GM23338 (cell line): ENCODE results near the gene DOCK1. TPM values are rescaled to one million over a fixed set of nuclear protein-coding genes. Genes with fewer than 3 reads are reported as not detected.

Source experiments
- ATAC-seq: fragments of 200-7000 bp; cut with Tn5 transposase; 3 replicates; pipeline ENCODE4 v1.9.1; 2020
- DNase-seq: peaks from one replicate; pipeline ENCODE4 v3.0.0-alpha.2; 2015; ENCODE audit warnings: low spot score
- H2AFZ ChIP-seq: fragments of 200-600 bp; sonication (generic); 2 replicates; pipeline ENCODE4 v1.8.0; 2016; ENCODE audit warnings: antibody characterized with exemption, mild to moderate bottlenecking, moderate library complexity
- H3F3A ChIP-seq: fragments of 200-600 bp; sonication (generic); replicated peaks from 2 replicates; pipeline ENCODE4 v1.8.0; 2017; ENCODE audit warnings: antibody characterized with exemption, mixed run types, low read depth
- H3K27ac ChIP-seq: fragments of 200-600 bp; sonication (generic); 2 replicates; pipeline ENCODE4 v1.6.1; 2016; ENCODE audit warnings: low read depth
- H3K27me3 ChIP-seq: fragments of 200-600 bp; sonication (generic); 2 replicates; pipeline ENCODE4 v1.8.0; 2016; ENCODE audit warnings: mild to moderate bottlenecking, mixed run types, moderate library complexity; ENCODE audit not compliant: insufficient read depth
- H3K36me3 ChIP-seq: fragments of 200-600 bp; sonication (generic); 2 replicates; pipeline ENCODE4 v1.8.0; 2016; ENCODE audit warnings: mild to moderate bottlenecking; ENCODE audit not compliant: insufficient read depth
- H3K4me1 ChIP-seq: fragments of 200-600 bp; sonication (generic); 2 replicates; pipeline ENCODE4 v1.8.0; 2016; ENCODE audit warnings: mild to moderate bottlenecking, moderate library complexity; ENCODE audit not compliant: insufficient read depth
- H3K4me2 ChIP-seq: fragments of 200-600 bp; sonication (generic); 2 replicates; pipeline ENCODE4 v1.7.1; 2017; ENCODE audit warnings: mixed run types
- H3K4me3 ChIP-seq: fragments of 200-600 bp; sonication (generic); 2 replicates; pipeline ENCODE4 v1.6.1; 2016; ENCODE audit warnings: mixed run types
- H3K79me2 ChIP-seq: fragments of 200-600 bp; sonication (generic); replicated peaks from 2 replicates; pipeline ENCODE4 v1.8.0; 2017; ENCODE audit warnings: mild to moderate bottlenecking; ENCODE audit not compliant: insufficient read depth
- H3K9me2 ChIP-seq: fragments of 200-600 bp; sonication (generic); 2 replicates; pipeline ENCODE4 v1.8.0; 2017; ENCODE audit not compliant: insufficient read depth
- H4K20me1 ChIP-seq: fragments of 200-600 bp; sonication (generic); replicated peaks from 2 replicates; pipeline ENCODE4 v1.8.0; 2017; ENCODE audit warnings: mild to moderate bottlenecking; ENCODE audit not compliant: insufficient read depth
- H3K27ac Mint-ChIP-seq: 2 replicates; pipeline ENCODE4 v1.8.0; 2020; ENCODE audit warnings: inconsistent platforms, mild to moderate bottlenecking, moderate library complexity, mixed read lengths
- H3K27me3 Mint-ChIP-seq: 3 replicates; pipeline ENCODE4 v1.8.0; 2022; ENCODE audit warnings: low read depth, mild to moderate bottlenecking, moderate library complexity, mixed read lengths, inconsistent platforms; ENCODE audit not compliant: insufficient read depth, poor library complexity
- H3K36me3 Mint-ChIP-seq: 3 replicates; pipeline ENCODE4 v1.8.0; 2021; ENCODE audit warnings: low read depth, mild to moderate bottlenecking, inconsistent platforms, moderate library complexity, mixed read lengths
- H3K4me1 Mint-ChIP-seq: 3 replicates; pipeline ENCODE4 v1.8.0; 2020; ENCODE audit warnings: mild to moderate bottlenecking, inconsistent platforms, mixed read lengths
- H3K4me3 Mint-ChIP-seq: 3 replicates; pipeline ENCODE4 v1.8.0; 2021; ENCODE audit warnings: moderate library complexity, mild to moderate bottlenecking, inconsistent platforms, mixed read lengths
- H3K9me3 Mint-ChIP-seq: 3 replicates; pipeline ENCODE4 v1.8.0; 2020; ENCODE audit warnings: moderate library complexity, mild to moderate bottlenecking, inconsistent platforms, mixed read lengths
- CREB1 ChIP-seq: fragments of 250-450 bp; sonication (Bioruptor Pico); IDR thresholded peaks from 2 replicates; pipeline ENCODE4 v1.5.0; 2020; ENCODE audit warnings: low read depth, mild to moderate bottlenecking, moderate library complexity
- CTCF ChIP-seq, 2 experiments: fragments of 200-600 bp in 1 of 2; sonication (generic) in 1 of 2; conservative IDR thresholded peaks; 2 replicates each; pipeline versions ENCODE4 v1.5.1 to v1.6.1; 2016 to 2017; ENCODE audit warnings: antibody characterized with exemption in 2 of 2, low read depth in 2 of 2, mild to moderate bottlenecking in 2 of 2, moderate library complexity in 1 of 2
- ETS1 ChIP-seq: IDR thresholded peaks from 2 replicates; pipeline ENCODE4 v1.6.1; 2016; ENCODE audit warnings: antibody characterized with exemption
- EZH2 ChIP-seq: fragments of 200-600 bp; sonication (generic); IDR thresholded peaks from one replicate; pipeline ENCODE4 v1.8.0; 2017; ENCODE audit warnings: antibody characterized with exemption, mild to moderate bottlenecking, low read depth; ENCODE audit not compliant: unreplicated experiment
- EZH2phosphoT487 ChIP-seq: fragments of 200-600 bp; sonication (generic); IDR thresholded peaks from one replicate; pipeline ENCODE4 v1.8.1; 2018; ENCODE audit warnings: antibody characterized with exemption; ENCODE audit not compliant: unreplicated experiment
- JUNB ChIP-seq: IDR thresholded peaks from one replicate; pipeline ENCODE4 v1.6.1; 2016; ENCODE audit warnings: antibody characterized with exemption; ENCODE audit not compliant: unreplicated experiment
- NANOG ChIP-seq: IDR thresholded peaks from 2 replicates; pipeline ENCODE4 v1.6.1; 2016; ENCODE audit warnings: antibody characterized with exemption, borderline replicate concordance
- POLR2AphosphoS5 ChIP-seq: IDR thresholded peaks from 2 replicates; pipeline ENCODE4 v1.6.1; 2016; ENCODE audit warnings: antibody characterized with exemption, low read depth
- ZNF331 ChIP-seq: fragments of 250-450 bp; sonication (Bioruptor Pico); IDR thresholded peaks from 2 replicates; pipeline ENCODE4 v1.5.0; 2020; ENCODE audit warnings: low read depth, mild to moderate bottlenecking, moderate library complexity
- polyA plus RNA-seq: library from polyadenylated mRNA; unstranded; fragments of >200 nt; fragmentation: Nextera tagmentation; extraction: Ambion mirVana; gene quantifications from 2 replicates; pipeline ENCODE4 v1.2.1, GENCODE V29; 2016
- total RNA-seq: library from RNA; depleted of rRNA; stranded (reverse); fragments of >200 nt; shearing (Covaris generic); gene quantifications from 2 replicates; pipeline ENCODE4 v1.2.3, GENCODE V29; 2014

DOCK1 gene
- total and polyA plus RNA-seq, 2 experiments from 2014 or later, result 13.2 to 55.3 TPM

- H3K4me3 Mint-ChIP-seq, result peak overlapping the region; percentile 90; the same call in 2 of the 3 replicates
- H3K4me3 ChIP-seq, result peak overlapping the region; percentile 77
Measured at GRCh38 chr10:126903656-126904360, 1.4 kb upstream of the DOCK1 start.

GRCh38 chr10:126904516-126904817 lies 761 bp upstream of the DOCK1 start:
- Mint-ChIP-seq H3K4me3 (peak overlapping the region; percentile 90), H3K36me3 (peaks cover 58% of the 10 kb centered on the region), H3K9me3 (peaks cover 17% of the 10 kb centered on the region), H3K27me3 (peaks cover 9% of the 10 kb centered on the region), H3K4me1 (peaks cover 31% of the 10 kb centered on the region), H3K27ac (peak overlapping the region; percentile 50; the same call in 1 of the 2 replicates)
- TF ChIP-seq ZNF331 (CRISPR knock-in tag) (no peak), POLR2AphosphoS5 (no peak), EZH2 (no peak), CREB1 (CRISPR knock-in tag) (no peak), NANOG (no peak), EZH2phosphoT487 (no peak), ETS1 (no peak), CTCF (conservative IDR thresholded peaks at IDR 0.05; ENCODE audit: low read depth in 2 of 2) (no peak), JUNB (no peak)
- Histone ChIP-seq H3K79me2 (peaks cover 43% of the 10 kb centered on the region), H3K4me1 (peaks cover 21% of the 10 kb centered on the region), H3K9me2 (no peaks in the 10 kb centered on the region), H3K36me3 (no peaks in the 10 kb centered on the region; the same call in 1 of the 2 replicates), H3K27me3 (no peaks in the 10 kb centered on the region), H3K4me3 (peak overlapping the region; percentile 77), H2AFZ (peak overlapping the region; percentile 91), H4K20me1 (peaks cover 5% of the 10 kb centered on the region), H3F3A (no peaks in the 10 kb centered on the region), H3K27ac (no peak overlapping the region), H3K4me2 (peak overlapping the region; percentile 88)
- DNase-seq, result no peak
- ATAC-seq, result no peak

More at GRCh38 chr10:126903656-126904360, 1.4 kb upstream of the DOCK1 start:
- H3K4me2 ChIP-seq, result peak overlapping the region; percentile 88
- ATAC-seq (no peak), DNase-seq (no peak)
- peaks cover 14% of the 10 kb centered on the region for H3K4me1 ChIP-seq
- H3F3A ChIP-seq, result no peaks in the 10 kb centered on the region
- H3K27ac Mint-ChIP-seq, result no peak overlapping the region
- H2AFZ ChIP-seq, result no peak overlapping the region
- H3K27me3 ChIP-seq, result no peaks in the 10 kb centered on the region
- TF ChIP-seq EZH2phosphoT487 (no peak), EZH2 (no peak)
- no peaks in the 10 kb centered on the region; the same call in 1 of the 2 replicates for H3K36me3 ChIP-seq
- peaks cover 29% of the 10 kb centered on the region for H3K4me1 Mint-ChIP-seq
- peaks cover 65% of the 10 kb centered on the region for H3K36me3 Mint-ChIP-seq
- peaks cover 24% of the 10 kb centered on the region for H3K9me3 Mint-ChIP-seq
- peaks cover 9% of the 10 kb centered on the region for H3K27me3 Mint-ChIP-seq
- H3K27ac ChIP-seq, result no peak overlapping the region
- H3K79me2 ChIP-seq, result peaks cover 36% of the 10 kb centered on the region
- H3K9me2 ChIP-seq, result no peaks in the 10 kb centered on the region
- H4K20me1 ChIP-seq, result peaks cover 5% of the 10 kb centered on the region
